ENCODE results near the gene LCORL.
A peak's percentile ranks its signal among the peaks of the same experiment; 100 is the strongest.

The LCORL gene

DNA sequence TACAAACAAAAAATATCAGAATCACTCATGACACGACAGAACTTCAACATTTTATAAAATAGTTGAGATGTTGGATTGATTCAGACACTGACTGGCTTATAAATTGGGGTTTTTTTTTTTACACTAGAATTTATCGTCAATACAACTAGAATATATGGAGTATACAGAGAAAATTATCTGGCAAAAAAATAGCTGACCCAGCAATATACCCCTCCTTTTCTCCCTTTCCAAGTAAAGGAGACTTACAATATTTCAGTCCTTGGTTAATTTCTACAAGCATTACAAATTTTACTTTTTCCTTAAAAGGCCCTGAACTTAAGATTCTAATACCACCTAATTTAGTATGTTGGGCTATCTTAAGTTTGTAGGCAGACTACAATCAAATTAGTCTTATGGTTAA is 76.3 kb downstream of the LCORL start:
- Histone ChIP-seq H3K4me3 (ENCODE audit: control insufficient read depth in 1 of 7, extremely low read depth in 1 of 7, insufficient read depth in 4 of 7, low read depth in 2 of 7, low read length in 6 of 7) (no peak overlapping the region), H3K27ac (ENCODE audit: insufficient read depth in 1 of 2, low read depth in 1 of 2, low read length in 2 of 2, poor library complexity in 1 of 2, severe bottlenecking in 2 of 2) (no peak overlapping the region), H3K36me3 (ENCODE audit: control insufficient read depth in 4 of 4, insufficient read depth in 4 of 4, low read length in 3 of 4) (peaks cover 2 to 6% (median 5%) of the 10 kb centered on the region in 4 experiments), H3K9me3 (ENCODE audit: control extremely low read depth in 1 of 5, control insufficient read depth in 4 of 5, insufficient read depth in 2 of 5, low read depth in 1 of 5, low read length in 4 of 5) (no peaks in the 10 kb centered on the region), H3K27me3 (replicated peaks in 2 of 5; ENCODE audit: control insufficient read depth in 4 of 5, insufficient read depth in 5 of 5, low read length in 4 of 5) (no peaks in the 10 kb centered on the region), H3K4me1 (ENCODE audit: control extremely low read depth in 1 of 4, control insufficient read depth in 4 of 4, insufficient read depth in 4 of 4, low read length in 3 of 4) (peaks cover 0 to 1% (median 0%) of the 10 kb centered on the region in 4 experiments)
- DNase-seq, result no peak
- CTCF ChIA-PET, result no interaction called here
- POLR2A ChIA-PET, result no interaction called here
- WGBS (ENCODE audit: insufficient coverage), result no CpG with 5 or more reads among the region's 2 CpGs

DNA sequence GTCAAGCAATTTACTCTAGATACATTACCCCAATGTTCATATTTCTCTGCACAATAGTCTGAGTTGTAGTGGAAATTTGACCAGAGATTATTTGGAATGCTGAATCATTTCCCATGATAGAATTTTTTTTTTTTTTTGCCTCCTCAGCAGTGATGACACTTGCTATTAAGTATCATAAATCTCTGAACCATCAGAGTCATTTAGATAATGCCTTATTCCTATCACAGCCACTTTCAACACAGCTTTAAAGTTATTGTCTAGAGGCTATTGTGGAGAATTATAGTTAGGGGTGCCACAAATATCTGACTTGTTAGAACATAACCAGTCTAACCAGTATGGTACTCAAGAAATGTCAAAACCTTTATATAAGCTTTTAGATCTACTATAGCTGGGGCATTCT is 79.8 kb downstream of the LCORL start:
- no peak overlapping the region for H3K4me3 ChIP-seq (ENCODE audit: control insufficient read depth in 1 of 7, extremely low read depth in 1 of 7, insufficient read depth in 4 of 7, low read depth in 2 of 7, low read length in 6 of 7)
- DNase-seq, result no peak
- H3K4me1 ChIP-seq (ENCODE audit: control extremely low read depth in 1 of 4, control insufficient read depth in 4 of 4, insufficient read depth in 4 of 4, low read length in 3 of 4), result peaks cover 0 to 1% (median 0%) of the 10 kb centered on the region in 4 experiments
- ChIA-PET CTCF (interaction anchor here (1.2 kb wide), 1 partner anchor 15 kb away, joined by 5 read pairs; no protein-coding TSS in a partner anchor), POLR2A (no interaction called here)
- H3K9me3 ChIP-seq (ENCODE audit: control extremely low read depth in 1 of 5, control insufficient read depth in 4 of 5, insufficient read depth in 2 of 5, low read depth in 1 of 5, low read length in 4 of 5), result no peaks in the 10 kb centered on the region
- H3K27me3 ChIP-seq (replicated peaks in 2 of 5; ENCODE audit: control insufficient read depth in 4 of 5, insufficient read depth in 5 of 5, low read length in 4 of 5), result no peaks in the 10 kb centered on the region
- peaks cover 2 to 6% (median 4%) of the 10 kb centered on the region in 4 experiments for H3K36me3 ChIP-seq (ENCODE audit: control insufficient read depth in 4 of 4, insufficient read depth in 4 of 4, low read length in 3 of 4)
- H3K27ac ChIP-seq (ENCODE audit: insufficient read depth in 1 of 2, low read depth in 1 of 2, low read length in 2 of 2, poor library complexity in 1 of 2, severe bottlenecking in 2 of 2), result no peak overlapping the region

DNA sequence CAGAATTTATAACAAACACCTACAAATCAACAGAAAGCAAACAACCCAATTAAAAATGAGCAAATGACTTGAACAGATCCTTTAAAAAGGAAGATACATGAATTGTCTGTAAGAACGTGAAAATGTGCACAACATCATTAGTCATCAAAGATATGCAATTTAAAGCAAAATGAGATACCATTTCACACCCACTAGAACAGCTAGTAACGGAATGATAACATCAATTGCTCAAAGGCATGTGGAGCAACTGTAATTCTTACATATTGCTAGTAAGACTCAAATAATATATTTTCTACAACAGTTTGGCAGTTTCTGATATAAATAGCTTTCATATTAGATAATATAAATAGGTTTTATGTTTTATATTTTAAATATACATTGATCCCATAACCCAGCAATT is 82.5 kb downstream of the LCORL start:
- H3K27me3 ChIP-seq (replicated peaks in 2 of 5; ENCODE audit: control insufficient read depth in 4 of 5, insufficient read depth in 5 of 5, low read length in 4 of 5), result no peaks in the 10 kb centered on the region
- peaks cover 2 to 4% (median 2%) of the 10 kb centered on the region in 4 experiments for H3K36me3 ChIP-seq (ENCODE audit: control insufficient read depth in 4 of 4, insufficient read depth in 4 of 4, low read length in 3 of 4)
- H3K4me3 ChIP-seq (ENCODE audit: control insufficient read depth in 1 of 7, extremely low read depth in 1 of 7, insufficient read depth in 4 of 7, low read depth in 2 of 7, low read length in 6 of 7), result no peak overlapping the region
- peaks cover 0 to 5% (median 0%) of the 10 kb centered on the region in 5 experiments for H3K9me3 ChIP-seq (ENCODE audit: control extremely low read depth in 1 of 5, control insufficient read depth in 4 of 5, insufficient read depth in 2 of 5, low read depth in 1 of 5, low read length in 4 of 5)
- H3K27ac ChIP-seq (ENCODE audit: insufficient read depth in 1 of 2, low read depth in 1 of 2, low read length in 2 of 2, poor library complexity in 1 of 2, severe bottlenecking in 2 of 2), result no peak overlapping the region
- DNase-seq, result no peak
- POLR2A ChIA-PET, result no interaction called here
- H3K4me1 ChIP-seq (ENCODE audit: control extremely low read depth in 1 of 4, control insufficient read depth in 4 of 4, insufficient read depth in 4 of 4, low read length in 3 of 4), result peaks cover 0 to 1% (median 0%) of the 10 kb centered on the region in 4 experiments
- no CpG with 5 or more reads among the region's 2 CpGs for WGBS (ENCODE audit: insufficient coverage)
- CTCF ChIA-PET, result no interaction called here

DNA sequence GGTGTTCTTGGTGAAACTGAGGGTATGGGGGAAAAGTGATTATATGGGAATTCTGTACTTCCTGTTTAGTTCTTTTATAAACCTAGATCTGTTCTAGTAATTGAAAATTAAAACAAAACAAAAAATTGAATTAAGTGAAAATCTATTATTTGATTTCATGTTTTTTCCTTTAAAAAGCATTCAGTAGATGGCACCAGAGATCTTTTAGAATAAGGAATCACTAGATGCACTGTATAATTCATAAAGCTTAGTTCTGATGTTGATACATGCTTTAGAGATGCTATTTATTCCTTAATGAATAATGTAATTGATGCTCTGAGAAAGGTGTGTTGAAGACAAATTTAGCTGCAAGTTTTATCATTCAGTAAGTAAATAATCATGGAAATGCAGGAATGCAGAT is 87.3 kb downstream of the LCORL start:
- Histone ChIP-seq H3K9me3 (ENCODE audit: control extremely low read depth in 1 of 5, control insufficient read depth in 4 of 5, insufficient read depth in 2 of 5, low read depth in 1 of 5, low read length in 4 of 5) (peaks cover 0 to 35% (median 0%) of the 10 kb centered on the region in 5 experiments), H3K4me1 (ENCODE audit: control extremely low read depth in 1 of 4, control insufficient read depth in 4 of 4, insufficient read depth in 4 of 4, low read length in 3 of 4) (no peaks in the 10 kb centered on the region), H3K27ac (ENCODE audit: insufficient read depth in 1 of 2, low read depth in 1 of 2, low read length in 2 of 2, poor library complexity in 1 of 2, severe bottlenecking in 2 of 2) (no peak overlapping the region), H3K27me3 (replicated peaks in 2 of 5; ENCODE audit: control insufficient read depth in 4 of 5, insufficient read depth in 5 of 5, low read length in 4 of 5) (no peaks in the 10 kb centered on the region), H3K4me3 (ENCODE audit: control insufficient read depth in 1 of 7, extremely low read depth in 1 of 7, insufficient read depth in 4 of 7, low read depth in 2 of 7, low read length in 6 of 7) (no peak overlapping the region), H3K36me3 (ENCODE audit: control insufficient read depth in 4 of 4, insufficient read depth in 4 of 4, low read length in 3 of 4) (peaks cover 5 to 7% (median 6%) of the 10 kb centered on the region in 4 experiments)
- POLR2A ChIA-PET, result no interaction called here
- DNase-seq, result no peak
- CTCF ChIA-PET, result no interaction called here

DNA sequence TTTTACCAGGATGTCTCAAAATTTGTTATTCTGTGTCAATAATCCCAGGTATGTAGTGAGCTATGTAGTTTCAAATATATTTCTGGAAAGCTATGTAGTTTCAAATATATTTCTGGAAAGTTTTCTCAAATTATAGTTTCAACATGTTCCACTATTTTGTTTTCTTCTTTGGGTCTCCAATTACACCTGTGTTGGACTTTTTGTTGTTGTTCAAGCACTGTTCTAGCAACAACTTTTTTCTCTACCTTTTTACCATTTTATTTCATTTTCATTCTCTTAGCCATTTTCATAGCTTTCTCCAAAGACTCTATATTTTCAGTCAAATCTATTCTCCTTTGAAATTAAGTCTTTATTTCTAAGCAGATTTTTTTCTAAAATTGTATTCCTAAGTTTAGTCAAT is 88.4 kb downstream of the LCORL start:
- Histone ChIP-seq H3K9me3 (ENCODE audit: control extremely low read depth in 1 of 5, control insufficient read depth in 4 of 5, insufficient read depth in 2 of 5, low read depth in 1 of 5, low read length in 4 of 5) (peaks cover 0 to 44% (median 0%) of the 10 kb centered on the region in 5 experiments), H3K27me3 (replicated peaks in 2 of 5; ENCODE audit: control insufficient read depth in 4 of 5, insufficient read depth in 5 of 5, low read length in 4 of 5) (no peaks in the 10 kb centered on the region), H3K4me3 (ENCODE audit: control insufficient read depth in 1 of 7, extremely low read depth in 1 of 7, insufficient read depth in 4 of 7, low read depth in 2 of 7, low read length in 6 of 7) (no peak overlapping the region), H3K4me1 (ENCODE audit: control extremely low read depth in 1 of 4, control insufficient read depth in 4 of 4, insufficient read depth in 4 of 4, low read length in 3 of 4) (no peaks in the 10 kb centered on the region), H3K36me3 (ENCODE audit: control insufficient read depth in 4 of 4, insufficient read depth in 4 of 4, low read length in 3 of 4) (peaks cover 6 to 11% (median 9%) of the 10 kb centered on the region in 4 experiments), H3K27ac (ENCODE audit: insufficient read depth in 1 of 2, low read depth in 1 of 2, low read length in 2 of 2, poor library complexity in 1 of 2, severe bottlenecking in 2 of 2) (no peak overlapping the region)
- peak; percentile 9 to 64 (median 37) for DNase-seq
- ChIA-PET POLR2A (no interaction called here), CTCF (no interaction called here)

DNA sequence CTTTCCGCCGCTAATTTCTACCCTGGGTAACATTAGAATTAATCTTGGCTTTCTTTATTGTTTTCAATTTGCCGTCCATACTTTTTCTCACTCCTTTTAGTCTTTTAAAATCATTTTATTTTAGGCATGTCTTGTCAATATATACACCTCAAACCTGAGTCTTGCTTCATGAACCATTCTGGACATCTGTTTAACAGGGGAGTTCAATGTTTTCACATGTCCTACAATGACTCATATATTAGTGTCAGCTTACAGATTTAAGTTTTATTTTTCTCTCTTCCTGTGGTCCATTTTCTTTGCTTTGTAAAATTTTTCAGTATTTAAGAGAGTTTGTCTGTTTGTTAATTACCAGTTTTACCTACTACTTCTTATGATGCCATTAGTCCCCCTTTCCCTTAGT is 89.5 kb downstream of the LCORL start:
- CTCF ChIA-PET, result no interaction called here
- no peak overlapping the region for H3K4me3 ChIP-seq (ENCODE audit: control insufficient read depth in 1 of 7, extremely low read depth in 1 of 7, insufficient read depth in 4 of 7, low read depth in 2 of 7, low read length in 6 of 7)

DNA sequence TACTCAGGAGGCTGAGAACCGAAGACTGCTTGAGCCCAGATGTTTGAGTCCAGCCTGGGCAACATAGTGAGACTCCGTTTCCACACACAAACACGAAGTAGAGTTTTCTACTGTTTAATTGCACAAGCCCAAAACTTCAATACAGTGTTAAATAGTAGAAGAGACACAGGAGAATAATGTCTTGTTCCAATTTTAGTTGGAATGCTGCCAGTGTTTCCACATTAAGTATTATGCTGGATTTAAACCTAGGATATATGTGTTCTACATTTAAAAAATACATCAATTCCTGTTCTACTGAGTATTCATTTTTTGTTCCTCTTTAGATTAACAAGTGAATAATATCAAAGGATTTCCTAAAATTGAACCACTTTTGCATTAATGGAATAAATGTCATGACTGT is 91.3 kb downstream of the LCORL start:
- no CpG with 5 or more reads among the region's 3 CpGs for WGBS (ENCODE audit: insufficient coverage)
- Histone ChIP-seq H3K27me3 (replicated peaks in 2 of 5; ENCODE audit: control insufficient read depth in 4 of 5, insufficient read depth in 5 of 5, low read length in 4 of 5) (no peaks in the 10 kb centered on the region), H3K4me1 (ENCODE audit: control extremely low read depth in 1 of 4, control insufficient read depth in 4 of 4, insufficient read depth in 4 of 4, low read length in 3 of 4) (no peaks in the 10 kb centered on the region), H3K27ac (ENCODE audit: insufficient read depth in 1 of 2, low read depth in 1 of 2, low read length in 2 of 2, poor library complexity in 1 of 2, severe bottlenecking in 2 of 2) (no peak overlapping the region), H3K4me3 (ENCODE audit: control insufficient read depth in 1 of 7, extremely low read depth in 1 of 7, insufficient read depth in 4 of 7, low read depth in 2 of 7, low read length in 6 of 7) (no peak overlapping the region), H3K36me3 (ENCODE audit: control insufficient read depth in 4 of 4, insufficient read depth in 4 of 4, low read length in 3 of 4) (peaks cover 2 to 15% (median 8%) of the 10 kb centered on the region in 4 experiments), H3K9me3 (ENCODE audit: control extremely low read depth in 1 of 5, control insufficient read depth in 4 of 5, insufficient read depth in 2 of 5, low read depth in 1 of 5, low read length in 4 of 5) (peaks cover 0 to 43% (median 0%) of the 10 kb centered on the region in 5 experiments)
- ChIA-PET POLR2A (no interaction called here), CTCF (no interaction called here)
- no peak for DNase-seq

More for the DNA sequence above, 89.5 kb downstream of the LCORL start:
- H3K27ac ChIP-seq (ENCODE audit: insufficient read depth in 1 of 2, low read depth in 1 of 2, low read length in 2 of 2, poor library complexity in 1 of 2, severe bottlenecking in 2 of 2), result no peak overlapping the region
- no peaks in the 10 kb centered on the region for H3K4me1 ChIP-seq (ENCODE audit: control extremely low read depth in 1 of 4, control insufficient read depth in 4 of 4, insufficient read depth in 4 of 4, low read length in 3 of 4)
- H3K27me3 ChIP-seq (replicated peaks in 2 of 5; ENCODE audit: control insufficient read depth in 4 of 5, insufficient read depth in 5 of 5, low read length in 4 of 5), result no peaks in the 10 kb centered on the region
- WGBS (ENCODE audit: insufficient coverage), result 100% methylated on average over 1 of the region's 3 CpGs
- POLR2A ChIA-PET, result no interaction called here
- peaks cover 0 to 46% (median 0%) of the 10 kb centered on the region in 5 experiments for H3K9me3 ChIP-seq (ENCODE audit: control extremely low read depth in 1 of 5, control insufficient read depth in 4 of 5, insufficient read depth in 2 of 5, low read depth in 1 of 5, low read length in 4 of 5)
- H3K36me3 ChIP-seq (ENCODE audit: control insufficient read depth in 4 of 4, insufficient read depth in 4 of 4, low read length in 3 of 4), result peaks cover 2 to 13% (median 9%) of the 10 kb centered on the region in 4 experiments
- DNase-seq, result no peak
